Activated naive CD4-positive, alpha-beta T cell treated with anti-CD3 and anti-CD28 coated beads for 36 hours (primary cell): ENCODE measurements around the gene SLC66A3. TPM values are rescaled to one million over a fixed set of nuclear protein-coding genes. Genes with fewer than 3 reads are reported as not detected.

Source experiments
- CTCF ChIA-PET: fragments of 350-600 bp; sonication (Branson Sonifier 250); formaldehyde crosslinking; loops from one replicate; lab custom pipeline; 2021; ENCODE audit warnings: antibody characterized with exemption; lab: Charles Lee
- DNase-seq: peaks from one replicate; pipeline ENCODE4 v3.0.0-alpha.2; 2020
- H3K27ac Mint-ChIP-seq: one replicate; pipeline ENCODE4 v1.8.0; 2021; ENCODE audit warnings: mild to moderate bottlenecking, mixed read lengths
- H3K27me3 Mint-ChIP-seq: one replicate; pipeline ENCODE4 v1.8.0; 2021; ENCODE audit warnings: low read depth, mixed read lengths
- H3K36me3 Mint-ChIP-seq: one replicate; pipeline ENCODE4 v1.8.0; 2021; ENCODE audit warnings: low read depth, mixed read lengths
- H3K4me1 Mint-ChIP-seq: one replicate; pipeline ENCODE4 v1.8.0; 2021; ENCODE audit warnings: low read depth, mixed read lengths
- H3K4me3 Mint-ChIP-seq: one replicate; pipeline ENCODE4 v1.8.0; 2021; ENCODE audit warnings: mild to moderate bottlenecking, moderate library complexity, mixed read lengths
- H3K9me3 Mint-ChIP-seq: one replicate; pipeline ENCODE4 v1.8.0; 2021; ENCODE audit warnings: mixed read lengths
- intact Hi-C: fragments of 100-400 bp; cut with micrococcal nuclease; formaldehyde crosslinking; loops from one replicate; pipeline ENCODE4 v1.15.1; 2023
- total RNA-seq, 2 experiments: library from RNA; stranded (reverse); gene quantifications; one replicate each; pipeline ENCODE4 v1.2.3, GENCODE V29; 2021

The SLC66A3 gene
- total RNA-seq, 2 experiments from 2014 or later = 10.1 to 11.0 TPM

- intact Hi-C loops = no loop called here
- peaks cover 3% of the 10 kb centered on the region for H3K9me3 Mint-ChIP-seq
- H3K27me3 Mint-ChIP-seq = no peaks in the 10 kb centered on the region
- H3K4me3 Mint-ChIP-seq = no peak overlapping the region
- CTCF ChIA-PET = interaction anchor here (3.7 kb wide), 1 partner anchor 11 kb away, joined by 27 read pairs; a partner anchor contains a TSS
- H3K36me3 Mint-ChIP-seq = no peaks in the 10 kb centered on the region
- no peak for DNase-seq
- no peak overlapping the region for H3K27ac Mint-ChIP-seq
- no peaks in the 10 kb centered on the region for H3K4me1 Mint-ChIP-seq
Measured at GRCh38 chr2:11142330-11142729, 12.9 kb upstream of the SLC66A3 start.

GRCh38 chr2:11142987-11143386, 12.3 kb upstream of the SLC66A3 start:
- no peaks in the 10 kb centered on the region for H3K4me1 Mint-ChIP-seq
- DNase-seq = no peak
- H3K27me3 Mint-ChIP-seq = no peaks in the 10 kb centered on the region
- no peak overlapping the region for H3K4me3 Mint-ChIP-seq
- H3K36me3 Mint-ChIP-seq = no peaks in the 10 kb centered on the region
- no peak overlapping the region for H3K27ac Mint-ChIP-seq
- CTCF ChIA-PET = interaction anchor here (0.6 to 3.7 kb wide), 2 partner anchors 11 to 55 kb away, joined by 4 to 27 read pairs; a partner anchor contains a TSS
- H3K9me3 Mint-ChIP-seq = peaks cover 5% of the 10 kb centered on the region
- intact Hi-C loops = no loop called here

GRCh38 chr2:11144077-11144737, 11.1 kb upstream of the SLC66A3 start:
- Mint-ChIP-seq H3K27ac (no peak overlapping the region), H3K4me3 (no peak overlapping the region), H3K9me3 (peaks cover 5% of the 10 kb centered on the region), H3K4me1 (no peaks in the 10 kb centered on the region), H3K27me3 (no peaks in the 10 kb centered on the region), H3K36me3 (no peaks in the 10 kb centered on the region)
- CTCF ChIA-PET = interaction anchor here (0.6 to 3.7 kb wide), 5 partner anchors 10 to 429 kb away, joined by 3 to 27 read pairs (median 4); a partner anchor contains a TSS
- intact Hi-C loops = no loop called here
- no peak for DNase-seq

GRCh38 chr2:11144738-11145079, 10.6 kb upstream of the SLC66A3 start:
- H3K9me3 Mint-ChIP-seq = peaks cover 5% of the 10 kb centered on the region
- no peaks in the 10 kb centered on the region for H3K4me1 Mint-ChIP-seq
- intact Hi-C loops = no loop called here
- H3K27ac Mint-ChIP-seq = no peak overlapping the region
- no peaks in the 10 kb centered on the region for H3K36me3 Mint-ChIP-seq
- H3K27me3 Mint-ChIP-seq = no peaks in the 10 kb centered on the region
- no peak for DNase-seq
- H3K4me3 Mint-ChIP-seq = no peak overlapping the region
- CTCF ChIA-PET = interaction anchor here (0.6 to 3.7 kb wide), 3 partner anchors 9 to 429 kb away, joined by 4 to 27 read pairs (median 4); a partner anchor contains a TSS

GRCh38 chr2:11145350-11145749, 9.9 kb upstream of the SLC66A3 start:
- H3K27ac Mint-ChIP-seq = no peak overlapping the region
- peaks cover 5% of the 10 kb centered on the region for H3K9me3 Mint-ChIP-seq
- H3K4me3 Mint-ChIP-seq = no peak overlapping the region
- H3K4me1 Mint-ChIP-seq = no peaks in the 10 kb centered on the region
- DNase-seq = no peak
- intact Hi-C loops = no loop called here
- no peaks in the 10 kb centered on the region for H3K27me3 Mint-ChIP-seq
- CTCF ChIA-PET = no interaction called here
- H3K36me3 Mint-ChIP-seq = no peaks in the 10 kb centered on the region

- H3K9me3 Mint-ChIP-seq = peaks cover 5% of the 10 kb centered on the region
- H3K4me3 Mint-ChIP-seq = no peak overlapping the region
- H3K36me3 Mint-ChIP-seq = no peaks in the 10 kb centered on the region
- H3K27me3 Mint-ChIP-seq = no peaks in the 10 kb centered on the region
- DNase-seq = no peak
- CTCF ChIA-PET = no interaction called here
- intact Hi-C loops = no loop called here
- no peak overlapping the region for H3K27ac Mint-ChIP-seq
- H3K4me1 Mint-ChIP-seq = no peaks in the 10 kb centered on the region
Measured at GRCh38 chr2:11146076-11146475, 9.2 kb upstream of the SLC66A3 start.

GRCh38 chr2:11147263-11147662, 8.0 kb upstream of the SLC66A3 start:
- Mint-ChIP-seq H3K9me3 (peaks cover 5% of the 10 kb centered on the region), H3K4me3 (no peak overlapping the region), H3K4me1 (no peaks in the 10 kb centered on the region), H3K27ac (no peak overlapping the region), H3K36me3 (no peaks in the 10 kb centered on the region), H3K27me3 (no peaks in the 10 kb centered on the region)
- CTCF ChIA-PET = no interaction called here
- no peak for DNase-seq
- intact Hi-C loops = no loop called here

- CTCF ChIA-PET = interaction anchor here (1.2 kb wide), 1 partner anchor 20 kb away, joined by 6 read pairs; a partner anchor contains a TSS
- H3K36me3 Mint-ChIP-seq = no peaks in the 10 kb centered on the region
- H3K9me3 Mint-ChIP-seq = no peaks in the 10 kb centered on the region
- H3K4me3 Mint-ChIP-seq = no peak overlapping the region
- peaks cover 9% of the 10 kb centered on the region for H3K4me1 Mint-ChIP-seq
- no peaks in the 10 kb centered on the region for H3K27me3 Mint-ChIP-seq
- intact Hi-C loops = no loop called here
- no peak overlapping the region for H3K27ac Mint-ChIP-seq
- no peak for DNase-seq
Measured at GRCh38 chr2:11152591-11152990, 2.7 kb upstream of the SLC66A3 start.

GRCh38 chr2:11154016-11154922, 998 bp upstream of the SLC66A3 start:
- Mint-ChIP-seq H3K4me3 (peak overlapping the region; percentile 76), H3K4me1 (peaks cover 9% of the 10 kb centered on the region), H3K36me3 (no peaks in the 10 kb centered on the region), H3K27me3 (no peaks in the 10 kb centered on the region), H3K9me3 (no peaks in the 10 kb centered on the region), H3K27ac (peak overlapping the region; percentile 61)
- intact Hi-C loops = loop anchor here (2.0 kb wide), 2 partner anchors 47 to 593 kb away; partner anchors contain the start of gene LPIN1
- DNase-seq = peak; percentile 22
- CTCF ChIA-PET = interaction anchor here (1.2 to 4.5 kb wide), 2 partner anchors 10 to 22 kb away, joined by 4 to 30 read pairs; a partner anchor contains a TSS

GRCh38 chr2:11154923-11155380, 315 bp upstream of the SLC66A3 start:
- Mint-ChIP-seq H3K4me3 (peak overlapping the region; percentile 76), H3K27me3 (no peaks in the 10 kb centered on the region), H3K9me3 (no peaks in the 10 kb centered on the region), H3K36me3 (no peaks in the 10 kb centered on the region), H3K4me1 (peaks cover 9% of the 10 kb centered on the region), H3K27ac (peak overlapping the region; percentile 61)
- intact Hi-C loops = loop anchor here (1.0 to 2.0 kb wide), 8 partner anchors 23 to 592 kb away; partner anchors contain the start of genes E2F6, LPIN1, PDIA6 and ROCK2
- DNase-seq = peak; percentile 99
- CTCF ChIA-PET = interaction anchor here (1.0 to 4.5 kb wide), 2 partner anchors 13 to 22 kb away, joined by 3 to 30 read pairs; a partner anchor contains a TSS

GRCh38 chr2:11156396-11157075, 1.3 kb downstream of the SLC66A3 start:
- CTCF ChIA-PET = interaction anchor here (4.5 kb wide), 1 partner anchor 24 kb away, joined by 30 read pairs; a partner anchor contains a TSS
- no peaks in the 10 kb centered on the region for H3K27me3 Mint-ChIP-seq
- H3K4me3 Mint-ChIP-seq = peak overlapping the region; percentile 69
- H3K36me3 Mint-ChIP-seq = no peaks in the 10 kb centered on the region
- no peak overlapping the region for H3K27ac Mint-ChIP-seq
- H3K4me1 Mint-ChIP-seq = peaks cover 22% of the 10 kb centered on the region
- no peak for DNase-seq
- intact Hi-C loops = no loop called here
- no peaks in the 10 kb centered on the region for H3K9me3 Mint-ChIP-seq
